NCI-H460 (cell line): Measurements from ENCODE around the gene ADGRB2. TPM values are rescaled to one million over a fixed set of nuclear protein-coding genes. Genes with fewer than 3 reads are reported as not detected.

Experiments used
- DNase-seq: peaks from one replicate; pipeline ENCODE4 v3.0.0-alpha.2; 2016; ENCODE audit warnings: low read depth; ENCODE audit errors: extremely low read depth
- total RNA-seq: library from RNA; depleted of rRNA; stranded (reverse); fragments of >200 nt; shearing (Covaris generic); gene quantifications from 2 replicates; pipeline ENCODE4 v1.2.3, GENCODE V29; 2014

ADGRB2 gene
- total RNA-seq, 1 experiment from 2014 or later: 2.5 TPM

- no peak for DNase-seq
Observed at GRCh38 chr1:31752258-31752657, 11.9 kb downstream of the ADGRB2 start.

- DNase-seq: no peak
Observed at GRCh38 chr1:31751822-31752241, 12.3 kb downstream of the ADGRB2 start.

GRCh38 chr1:31750858-31751510, 13.2 kb downstream of the ADGRB2 start:
- no peak for DNase-seq

GRCh38 chr1:31749785-31750735, 14.1 kb downstream of the ADGRB2 start:
- no peak for DNase-seq

- no peak for DNase-seq
Observed at GRCh38 chr1:31748365-31748764, 15.8 kb downstream of the ADGRB2 start.

- DNase-seq: no peak
Observed at GRCh38 chr1:31747304-31747703, 16.8 kb downstream of the ADGRB2 start.

- DNase-seq: no peak
Observed at GRCh38 chr1:31746687-31747086, 17.5 kb downstream of the ADGRB2 start.

- no peak for DNase-seq
Observed at GRCh38 chr1:31745946-31746670, 18.0 kb downstream of the ADGRB2 start.

GRCh38 chr1:31745096-31745945, 18.8 kb downstream of the ADGRB2 start:
- peak; percentile 41 for DNase-seq

- DNase-seq: no peak
Observed at GRCh38 chr1:31744165-31744888, 19.8 kb downstream of the ADGRB2 start.

GRCh38 chr1:31742462-31743212, 21.5 kb downstream of the ADGRB2 start:
- DNase-seq: no peak

- no peak for DNase-seq
Observed at GRCh38 chr1:31739346-31739745, 24.8 kb downstream of the ADGRB2 start.

- no peak for DNase-seq
Observed at GRCh38 chr1:31736675-31737074, 27.5 kb downstream of the ADGRB2 start.

- no peak for DNase-seq
Observed at GRCh38 chr1:31735571-31735970, 28.6 kb downstream of the ADGRB2 start.

GRCh38 chr1:31734582-31735107, 29.5 kb downstream of the ADGRB2 start:
- no peak for DNase-seq

GRCh38 chr1:31733389-31734219, 30.5 kb downstream of the ADGRB2 start:
- DNase-seq: no peak

- DNase-seq: no peak
Observed at GRCh38 chr1:31732751-31733289, 31.3 kb downstream of the ADGRB2 start.
